Astrocyte (in vitro differentiated cells and primary cell): ENCODE data around the gene RAMP2.

Source experiments
- CTCF ChIP-seq: IDR thresholded peaks from 2 replicates; pipeline ENCODE4 v1.5.1; 2011; ENCODE audit warnings: low read depth, mild to moderate bottlenecking, inconsistent platforms, low read length, moderate library complexity; ENCODE audit not compliant: insufficient read depth
- EZH2 ChIP-seq: IDR thresholded peaks from 2 replicates; pipeline ENCODE4 v1.6.1; 2012; ENCODE audit warnings: mild to moderate bottlenecking, low read length, inconsistent platforms; ENCODE audit not compliant: insufficient read depth

GRCh38 chr17:42798011-42798382 is 37.0 kb downstream of the RAMP2 start:
- no peak for TF ChIP-seq CTCF
- no peak for TF ChIP-seq EZH2
